ENCODE results near the gene ZNF324B. TPM values are rescaled to one million over a fixed set of nuclear protein-coding genes. Genes with fewer than 3 reads are reported as not detected.

The ZNF324B gene
- total RNA-seq, 1 experiment from 2014 or later: 6.3 TPM

DNA sequence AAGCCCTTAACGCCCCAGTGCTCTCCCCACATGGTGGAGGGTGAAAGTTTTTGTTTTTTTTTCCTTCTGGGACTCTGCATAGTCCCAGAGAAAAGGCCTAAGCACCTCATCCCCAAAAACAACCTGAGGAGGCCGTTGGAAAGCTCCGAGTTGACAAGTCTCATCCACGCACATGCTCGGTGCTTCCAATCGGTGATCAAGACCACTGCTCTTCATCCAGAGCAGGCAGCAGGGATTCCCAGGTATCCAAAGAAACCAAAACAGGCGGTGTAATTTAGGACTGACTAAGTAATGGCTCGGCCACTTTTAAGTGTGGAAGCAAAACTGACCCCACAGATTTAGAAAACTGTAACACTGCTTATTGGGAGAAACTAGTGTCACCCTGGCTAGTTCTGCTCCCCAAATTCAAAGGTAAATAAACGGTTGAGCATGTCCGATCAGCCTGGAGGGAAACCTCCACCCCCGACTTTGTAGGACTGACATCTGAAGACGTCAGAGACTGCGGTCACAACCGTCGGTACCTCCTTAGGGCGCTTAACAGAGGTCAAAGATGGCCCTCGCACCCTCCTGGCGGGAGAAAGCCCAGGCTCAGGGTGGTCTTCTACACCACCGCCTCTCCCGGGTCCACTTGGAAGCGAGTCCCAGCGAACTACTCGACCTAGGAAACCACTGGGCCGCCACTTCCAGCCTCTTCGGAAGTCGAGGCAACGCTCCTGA, 23.7 kb downstream of the ZNF324B start:
- H2BK15ac ChIP-seq (ENCODE audit: low read depth, low read length): no peak overlapping the region
- H3K27me3 Mint-ChIP-seq (ENCODE audit: low read depth): no peaks in the 10 kb centered on the region; the same call in 1 of the 2 replicates
- H3K79me1 ChIP-seq (ENCODE audit: insufficient read depth, low read depth, low read length, poor library complexity, severe bottlenecking): no peaks in the 10 kb centered on the region
- no peak overlapping the region for H3K56ac ChIP-seq (ENCODE audit: insufficient read length, low read depth, low read length)
- H2BK20ac ChIP-seq (ENCODE audit: low read depth, low read length, poor library complexity, severe bottlenecking): no peak overlapping the region
- no peaks in the 10 kb centered on the region for H3K27me3 ChIP-seq (ENCODE audit: insufficient read depth, low read length)
- H3K36me3 Mint-ChIP-seq (ENCODE audit: insufficient read depth in 1 of 3, low read depth in 3 of 3): peaks cover 0 to 25% (median 4%) of the 10 kb centered on the region in 3 experiments; a peak in 5 of 7 replicates
- peak overlapping the region; percentile 43 for H3K4me2 ChIP-seq (ENCODE audit: insufficient read depth, insufficient read length, low read length)
- no peak overlapping the region for H3K14ac ChIP-seq (ENCODE audit: insufficient read depth, low read length)
- H4K20me1 ChIP-seq (ENCODE audit: control insufficient read depth, insufficient read depth, insufficient read length): no peaks in the 10 kb centered on the region
- no peak overlapping the region for H3K4ac ChIP-seq (ENCODE audit: low read depth, low read length)
- DNase-seq: peak; percentile 18
- no peaks in the 10 kb centered on the region for H3K9me3 Mint-ChIP-seq
- no peaks in the 10 kb centered on the region for H3K4me1 ChIP-seq (ENCODE audit: insufficient read depth, low read length)
- no peak overlapping the region for H2BK5ac ChIP-seq (ENCODE audit: insufficient read length, low read length)
- no peak overlapping the region for H2BK12ac ChIP-seq (ENCODE audit: insufficient read length, low read depth, low read length)
- H3K27ac Mint-ChIP-seq: peak overlapping the region in 2 of 3 experiments; percentile 97 to 98; a peak in 3 of 7 replicates
- no peak overlapping the region for H4K5ac ChIP-seq (ENCODE audit: insufficient read length, low read depth, low read length)
- no peak overlapping the region for H4K8ac ChIP-seq (replicated peaks; ENCODE audit: insufficient read length, low read depth, low read length)
- no peak overlapping the region for H3K18ac ChIP-seq (ENCODE audit: insufficient read length, low read depth, low read length)
- H2AFZ ChIP-seq (ENCODE audit: low read length): no peak overlapping the region
- no CpG with 5 or more reads among the region's 27 CpGs for WGBS (ENCODE audit: extremely low coverage, insufficient read length, low lambda C conversion rate)
- no peak overlapping the region for H3T11ph ChIP-seq (ENCODE audit: low read length)
- H3K79me2 ChIP-seq (ENCODE audit: insufficient read depth, low read length): no peaks in the 10 kb centered on the region
- H3K9ac ChIP-seq (ENCODE audit: extremely low read depth, insufficient read length, low read length): no peak overlapping the region
- peaks cover 9 to 13% of the 10 kb centered on the region in 2 experiments for H3K4me1 Mint-ChIP-seq
- no peaks in the 10 kb centered on the region for H3K9me3 ChIP-seq (ENCODE audit: control insufficient read depth, low read depth, low read length)
- no peak overlapping the region for H4K91ac ChIP-seq (ENCODE audit: insufficient read length, low read depth, low read length)
- TF ChIP-seq, protein P1, sequence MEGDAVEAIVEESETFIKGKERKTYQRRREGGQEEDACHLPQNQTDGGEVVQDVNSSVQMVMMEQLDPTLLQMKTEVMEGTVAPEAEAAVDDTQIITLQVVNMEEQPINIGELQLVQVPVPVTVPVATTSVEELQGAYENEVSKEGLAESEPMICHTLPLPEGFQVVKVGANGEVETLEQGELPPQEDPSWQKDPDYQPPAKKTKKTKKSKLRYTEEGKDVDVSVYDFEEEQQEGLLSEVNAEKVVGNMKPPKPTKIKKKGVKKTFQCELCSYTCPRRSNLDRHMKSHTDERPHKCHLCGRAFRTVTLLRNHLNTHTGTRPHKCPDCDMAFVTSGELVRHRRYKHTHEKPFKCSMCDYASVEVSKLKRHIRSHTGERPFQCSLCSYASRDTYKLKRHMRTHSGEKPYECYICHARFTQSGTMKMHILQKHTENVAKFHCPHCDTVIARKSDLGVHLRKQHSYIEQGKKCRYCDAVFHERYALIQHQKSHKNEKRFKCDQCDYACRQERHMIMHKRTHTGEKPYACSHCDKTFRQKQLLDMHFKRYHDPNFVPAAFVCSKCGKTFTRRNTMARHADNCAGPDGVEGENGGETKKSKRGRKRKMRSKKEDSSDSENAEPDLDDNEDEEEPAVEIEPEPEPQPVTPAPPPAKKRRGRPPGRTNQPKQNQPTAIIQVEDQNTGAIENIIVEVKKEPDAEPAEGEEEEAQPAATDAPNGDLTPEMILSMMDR (conservative IDR thresholded peaks at IDR 0.05): no peak
- H3K23ac ChIP-seq (ENCODE audit: insufficient read length, low read depth, low read length): no peak overlapping the region
- peak overlapping the region; percentile 88 to 94 for H3K4me3 Mint-ChIP-seq
- H3K27ac ChIP-seq (ENCODE audit: insufficient read length, low read depth, low read length): no peak overlapping the region
- H2AK5ac ChIP-seq (ENCODE audit: insufficient read length, low read length): no peak overlapping the region
- H2BK120ac ChIP-seq (ENCODE audit: low read depth, low read length, poor library complexity, severe bottlenecking): no peak overlapping the region
- peaks cover 7% of the 10 kb centered on the region for H3K23me2 ChIP-seq (ENCODE audit: insufficient read length, low read depth, low read length, poor library complexity, severe bottlenecking)
